HG03135 (cell line): Measurements from ENCODE around the gene CAPN5.
"Not testable (repeated sequence)": the region's sequence is repeated elsewhere in the genome, so short reads cannot be mapped to it uniquely, and the experiment has no call there.

Experiments
- ATAC-seq: cut with Tn5 transposase; IDR thresholded peaks from one replicate; pipeline ENCODE4 v1.9.1; 2021; ENCODE audit warnings: mild to moderate bottlenecking, moderate library complexity; ENCODE audit not compliant: unreplicated experiment

CAPN5 gene

DNA sequence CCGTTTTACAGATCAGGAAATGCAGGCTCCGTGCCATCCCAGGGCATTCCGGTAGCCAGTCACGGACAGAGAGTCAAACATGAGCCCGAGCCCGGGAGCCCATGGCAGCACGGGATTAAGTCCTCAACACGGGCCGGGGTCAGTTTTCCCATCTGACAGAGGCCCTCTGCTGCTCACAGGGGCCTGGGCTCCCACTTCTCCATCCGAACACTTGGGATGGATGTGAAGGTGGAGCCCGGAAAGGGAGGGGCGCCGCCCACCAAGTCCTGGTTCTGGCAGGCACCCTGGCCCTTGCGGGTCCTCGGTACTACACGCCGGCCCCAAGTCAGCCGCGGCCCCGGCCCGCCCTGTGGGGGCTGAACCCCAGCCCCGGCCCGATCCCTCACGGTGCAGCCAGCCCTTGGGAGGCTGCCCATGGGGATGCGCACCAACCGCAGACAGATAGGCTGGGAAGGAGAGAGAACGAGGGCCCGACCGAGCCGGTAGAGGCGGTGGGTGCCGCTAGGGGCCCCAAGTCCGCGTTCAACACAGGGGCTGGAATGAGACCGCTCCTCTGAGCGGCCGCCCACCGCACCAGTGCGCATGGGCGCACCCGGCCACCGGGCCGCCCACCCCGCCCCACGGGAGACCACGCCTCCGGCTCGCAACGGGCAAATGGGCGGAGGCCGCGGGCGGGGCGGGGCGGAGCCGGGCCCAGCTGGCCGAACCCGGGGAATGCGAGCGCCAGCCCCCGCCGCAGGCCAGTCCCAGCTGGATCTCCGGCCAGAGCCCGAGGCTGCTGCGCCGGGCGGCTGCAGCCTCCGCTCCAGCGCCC, at the start of gene CAPN5:
TSS of gene CAPN5 (plus strand) at position 743 of the 814 bp plus-strand sequence. CDS start 17,916 bp downstream, outside the sequence.
- ATAC-seq = peak; percentile 86

DNA sequence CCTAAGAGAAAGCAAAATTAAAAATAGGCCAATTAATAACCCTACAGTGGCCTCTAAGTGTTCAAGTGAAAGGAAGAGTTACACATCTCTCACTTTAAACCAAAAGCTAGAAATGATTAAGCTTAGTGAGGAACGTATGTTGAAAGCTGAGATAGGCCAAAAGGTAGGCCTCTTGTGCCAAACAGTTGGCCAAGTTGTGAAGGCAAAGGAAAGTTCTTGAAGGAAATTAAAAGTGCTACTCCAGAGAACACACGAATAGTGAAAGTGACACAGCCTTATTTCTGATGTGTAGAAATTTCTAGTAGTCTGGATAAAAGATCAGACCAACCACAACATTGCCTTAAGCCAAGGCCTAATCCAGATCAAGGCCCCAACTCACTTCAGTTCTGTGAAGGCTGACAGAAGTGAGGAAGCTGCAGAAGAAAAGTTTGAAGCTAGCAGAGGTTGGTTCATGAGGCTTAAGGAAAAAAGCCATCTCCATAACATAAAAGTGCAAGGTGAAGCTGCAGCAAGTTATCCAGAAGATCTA, 48.3 kb upstream of the CAPN5 start:
- not testable (repeated sequence) for ATAC-seq

DNA sequence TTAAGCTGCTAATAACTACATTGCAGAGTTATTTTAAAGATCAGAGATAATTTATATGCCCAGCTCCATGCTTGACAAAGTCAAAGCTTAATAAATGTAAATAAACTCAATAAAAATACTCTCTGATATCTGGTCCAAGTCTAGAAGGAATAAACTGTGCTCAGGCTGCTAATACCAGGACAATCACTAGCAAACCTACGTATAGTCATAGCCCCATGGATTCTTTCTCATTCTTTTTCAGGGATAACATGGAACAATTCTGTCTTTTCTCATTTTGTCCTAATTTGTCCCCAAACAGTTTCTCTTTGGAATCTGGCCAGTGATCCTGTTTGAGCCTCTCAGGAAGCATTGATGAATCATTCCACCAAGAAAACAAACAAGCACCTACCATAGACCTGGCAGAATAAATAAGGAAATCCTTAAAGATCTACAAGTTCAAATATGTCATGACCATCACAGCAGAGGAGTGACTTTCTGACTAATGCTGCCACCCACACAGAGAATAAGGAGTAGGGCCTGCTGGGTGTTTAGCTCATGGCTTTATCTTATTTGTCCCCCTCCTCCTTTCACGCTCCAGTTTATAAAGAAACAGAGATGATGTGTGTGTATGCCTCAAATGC, 46.7 kb upstream of the CAPN5 start:
- ATAC-seq = no peak

DNA sequence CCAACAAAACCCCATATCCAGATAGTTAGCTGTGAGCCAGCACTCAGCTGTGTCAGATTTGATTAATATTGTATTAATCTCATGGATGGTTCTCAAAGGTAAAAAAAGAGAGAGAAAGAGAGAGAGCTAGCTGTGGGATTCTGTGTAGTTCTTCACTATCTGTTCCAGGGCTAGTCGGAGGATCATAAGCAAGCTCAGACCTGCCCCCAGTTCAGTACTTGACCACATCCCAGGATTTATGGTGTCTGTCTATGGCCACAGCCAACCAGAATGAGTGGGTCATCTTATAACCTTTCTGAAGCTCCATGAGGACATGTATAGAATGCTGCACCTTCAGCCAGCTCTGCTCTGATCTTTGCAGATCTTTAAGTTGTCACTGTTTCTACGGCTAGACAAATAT, 46.0 kb upstream of the CAPN5 start:
- no peak for ATAC-seq

DNA sequence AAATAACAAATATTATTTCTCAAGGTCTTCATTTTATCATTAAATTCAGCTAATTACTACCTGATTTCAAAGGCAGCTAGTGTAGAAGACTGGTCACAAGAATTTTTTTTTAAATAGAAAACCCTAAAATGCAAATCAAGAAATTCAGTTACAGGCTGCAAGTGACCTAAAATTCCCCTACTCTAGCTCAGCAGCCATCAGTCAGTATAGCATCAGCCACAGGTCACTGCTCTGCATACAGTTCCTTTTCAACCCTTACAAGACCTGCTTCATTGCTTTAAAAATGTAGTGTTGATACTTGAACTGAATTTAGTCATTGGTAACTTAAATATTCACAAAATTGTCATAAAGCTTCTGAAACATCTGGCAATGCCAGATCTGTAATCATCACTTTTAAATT, 42.0 kb upstream of the CAPN5 start:
- no peak for ATAC-seq

DNA sequence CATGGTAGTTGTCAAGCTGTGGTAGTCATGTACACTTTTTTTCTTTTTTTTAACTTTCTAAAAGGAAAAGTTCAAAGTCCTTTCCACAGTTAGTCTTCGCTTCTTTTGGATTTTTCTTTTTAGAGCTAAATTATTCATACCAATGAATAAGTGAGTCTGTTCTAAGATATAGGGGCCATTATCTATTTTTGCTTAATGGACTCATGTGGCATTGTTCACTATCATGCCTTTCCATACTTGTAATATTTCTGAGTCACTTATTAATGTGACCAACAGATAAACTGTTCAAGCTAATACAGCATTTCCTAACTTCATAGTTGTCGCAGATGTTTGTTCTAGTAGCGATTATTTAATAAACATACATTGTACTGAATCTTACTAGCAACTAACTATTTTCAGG, 40.5 kb upstream of the CAPN5 start:
- no peak for ATAC-seq

DNA sequence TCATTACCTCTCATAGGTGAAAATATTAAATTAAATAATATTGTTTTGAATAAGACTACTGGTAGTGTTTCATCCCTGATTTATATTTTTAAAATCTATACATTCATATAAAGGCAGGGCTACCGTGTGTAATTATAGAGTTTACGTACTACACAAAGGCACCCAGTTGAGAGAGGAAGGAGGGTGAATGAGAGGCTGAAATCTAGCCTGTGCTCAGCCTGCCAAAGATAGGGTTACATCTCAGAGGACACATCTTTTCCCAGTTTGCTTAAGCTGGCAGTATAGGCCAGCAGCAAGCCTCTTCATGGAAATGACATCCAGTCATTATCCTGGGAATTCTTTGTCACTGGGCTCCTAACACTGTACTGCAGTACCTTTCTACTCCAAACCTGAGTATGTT, 40.0 kb upstream of the CAPN5 start:
- no peak for ATAC-seq

DNA sequence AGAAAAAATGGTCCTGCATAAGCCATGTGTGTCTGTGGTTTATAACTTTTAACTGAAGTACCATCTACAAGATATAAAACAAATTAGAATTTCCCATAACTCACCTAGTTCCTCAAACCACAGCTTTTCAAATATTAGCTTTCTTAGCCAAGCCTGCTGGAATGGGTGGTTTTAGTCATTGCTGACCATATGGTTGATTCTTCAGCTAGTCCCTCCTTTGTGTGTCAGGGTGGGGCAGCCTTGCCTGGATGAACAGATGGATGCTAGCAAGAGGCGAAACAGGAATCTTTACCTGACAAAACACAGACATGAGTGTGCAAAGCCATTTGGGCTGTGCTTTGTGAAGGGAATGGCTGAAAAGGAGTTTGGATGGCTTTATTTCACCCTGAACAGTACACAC, 39.5 kb upstream of the CAPN5 start:
- no peak for ATAC-seq

DNA sequence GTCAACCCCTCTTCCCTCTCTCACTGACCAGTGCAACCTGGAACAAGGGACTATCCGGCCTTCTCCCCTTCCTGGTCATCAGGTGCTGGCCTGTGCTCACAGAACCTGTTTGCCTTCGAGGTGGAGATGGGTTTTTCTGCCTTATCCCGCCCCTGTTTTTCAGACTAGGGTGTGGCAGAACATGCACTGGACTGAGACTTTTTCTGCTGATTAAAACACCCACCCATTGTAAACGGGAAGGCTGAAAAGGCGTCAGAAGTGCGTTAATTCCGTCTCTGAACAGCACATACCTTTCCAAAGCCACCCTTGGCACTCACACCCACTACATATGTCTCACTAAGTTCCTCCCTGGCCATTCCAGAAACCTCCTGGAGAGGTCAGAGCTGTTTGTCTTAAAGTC, 36.9 kb upstream of the CAPN5 start:
- ATAC-seq = no peak

DNA sequence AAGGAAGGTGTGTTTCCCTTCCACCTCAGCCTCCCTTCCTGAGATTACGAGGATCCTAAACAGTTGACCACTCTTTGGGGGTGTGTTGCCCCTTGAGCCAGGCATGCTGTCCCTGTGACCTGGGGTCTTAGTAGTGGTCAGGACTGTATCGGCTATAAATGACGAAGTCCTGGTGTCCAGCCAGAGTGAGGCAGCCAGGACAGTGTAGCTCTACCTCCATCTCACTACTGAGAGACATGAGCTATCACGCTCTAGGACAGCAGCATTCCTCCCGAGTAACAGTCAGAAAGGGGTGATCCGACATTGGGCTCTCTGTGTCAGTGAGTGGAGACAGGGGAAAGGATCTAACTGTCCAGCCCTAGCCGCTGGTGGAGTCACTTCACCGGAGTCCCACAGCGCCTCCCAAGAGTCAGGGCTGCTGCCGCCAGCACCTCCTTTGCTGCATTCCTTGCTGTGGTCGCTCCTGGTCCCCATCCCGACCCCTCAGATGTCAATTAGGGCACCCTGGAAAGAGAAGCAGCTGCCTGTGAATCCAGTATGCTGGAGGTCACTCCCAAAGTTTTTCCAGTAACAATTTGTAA, 35.8 kb upstream of the CAPN5 start:
- no peak for ATAC-seq

DNA sequence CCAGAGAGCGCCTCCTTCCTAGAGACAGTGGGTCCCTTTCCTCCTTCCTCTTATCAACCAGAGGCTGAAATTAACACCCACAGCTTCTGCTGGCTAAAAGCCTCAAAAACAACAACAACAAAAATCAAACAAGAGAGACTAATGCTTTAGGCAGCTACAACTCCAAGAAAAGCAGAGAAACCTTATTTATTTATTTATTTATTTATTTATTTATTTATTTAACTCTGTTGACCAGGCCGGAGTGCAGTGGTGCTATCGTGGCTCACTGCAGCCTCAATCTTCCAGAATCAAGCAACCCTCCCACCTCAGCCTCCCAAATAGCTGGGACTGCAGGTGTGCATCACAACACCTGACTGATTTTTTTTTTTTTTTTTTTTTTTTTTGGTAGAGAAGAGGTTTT, 35.2 kb upstream of the CAPN5 start:
- ATAC-seq = no peak

DNA sequence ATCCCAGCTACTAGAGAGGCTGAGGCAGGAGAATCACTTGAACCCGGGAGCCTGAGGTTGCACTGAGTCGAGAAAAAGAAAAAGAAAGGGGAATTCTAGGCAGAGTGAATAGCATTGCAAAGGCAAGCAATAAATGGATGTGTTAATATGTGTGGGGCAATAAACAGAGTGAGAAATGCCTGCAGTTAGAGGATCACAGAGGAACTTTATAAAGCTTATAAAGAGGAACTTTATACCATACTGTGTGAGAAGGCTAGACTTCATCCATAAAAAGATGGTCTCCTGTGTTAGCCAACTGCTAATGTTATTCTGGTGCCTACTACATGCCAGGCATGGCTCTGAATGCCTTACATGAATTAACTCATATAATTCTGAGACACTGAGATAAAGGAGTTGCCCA, 31.7 kb upstream of the CAPN5 start:
- ATAC-seq = no peak

DNA sequence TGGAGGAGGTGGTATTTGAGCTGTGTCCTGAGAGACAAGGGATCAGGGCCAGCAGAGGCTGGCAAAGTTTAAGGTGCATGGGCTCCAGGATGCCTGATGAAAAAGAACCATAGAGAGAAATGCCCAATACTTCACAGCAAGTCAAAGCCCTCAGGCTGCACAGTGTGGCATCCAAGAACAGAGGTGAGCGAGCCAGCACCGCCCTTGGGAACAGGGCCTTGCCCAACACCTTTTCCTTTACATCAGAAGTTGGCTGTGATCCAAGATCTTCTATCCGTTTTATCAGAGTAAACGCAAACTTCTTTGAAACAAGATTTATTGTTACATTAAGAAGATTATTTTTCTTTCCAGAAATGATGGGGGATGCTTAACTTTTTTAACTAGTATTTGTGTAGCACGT, 31.2 kb upstream of the CAPN5 start:
- ATAC-seq = no peak

DNA sequence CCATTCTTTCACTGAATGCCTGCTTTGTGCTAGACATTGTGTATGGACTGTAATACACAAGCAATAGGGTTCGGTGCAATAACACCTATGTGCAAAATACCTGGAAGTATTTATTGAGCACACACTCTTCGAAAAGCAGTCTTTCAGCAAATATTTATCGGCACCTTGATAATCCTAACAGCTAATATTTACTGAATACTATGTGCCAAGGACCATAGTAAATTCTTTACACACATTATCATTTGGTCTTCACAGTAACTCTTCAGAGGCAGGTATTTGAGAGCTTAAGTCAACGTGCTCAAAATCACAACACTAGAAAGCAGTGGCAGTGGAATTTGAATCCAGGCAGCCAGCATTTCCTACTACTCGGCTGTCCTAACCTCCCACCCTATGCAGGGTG, 30.4 kb upstream of the CAPN5 start:
- ATAC-seq = no peak

DNA sequence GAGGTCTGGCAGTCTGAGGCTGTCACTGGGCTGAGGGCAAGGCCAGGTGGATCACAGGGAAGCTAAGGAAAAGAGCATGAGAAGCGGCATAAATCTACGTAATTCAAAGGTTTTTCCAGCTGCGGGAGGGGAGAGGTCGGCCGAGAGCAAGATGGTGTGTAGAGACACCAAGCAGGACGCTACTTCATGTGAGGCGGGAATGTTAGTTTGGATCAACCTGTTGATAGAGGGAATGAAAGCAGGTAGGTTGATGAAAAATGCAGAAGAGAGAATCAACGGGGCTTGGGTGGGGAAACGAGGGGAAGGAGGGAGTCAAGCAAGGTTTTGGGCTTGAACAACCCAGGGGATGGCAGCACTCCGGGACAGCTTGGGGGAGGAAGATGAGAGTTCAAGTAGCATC, 29.7 kb upstream of the CAPN5 start:
- ATAC-seq = no peak

DNA sequence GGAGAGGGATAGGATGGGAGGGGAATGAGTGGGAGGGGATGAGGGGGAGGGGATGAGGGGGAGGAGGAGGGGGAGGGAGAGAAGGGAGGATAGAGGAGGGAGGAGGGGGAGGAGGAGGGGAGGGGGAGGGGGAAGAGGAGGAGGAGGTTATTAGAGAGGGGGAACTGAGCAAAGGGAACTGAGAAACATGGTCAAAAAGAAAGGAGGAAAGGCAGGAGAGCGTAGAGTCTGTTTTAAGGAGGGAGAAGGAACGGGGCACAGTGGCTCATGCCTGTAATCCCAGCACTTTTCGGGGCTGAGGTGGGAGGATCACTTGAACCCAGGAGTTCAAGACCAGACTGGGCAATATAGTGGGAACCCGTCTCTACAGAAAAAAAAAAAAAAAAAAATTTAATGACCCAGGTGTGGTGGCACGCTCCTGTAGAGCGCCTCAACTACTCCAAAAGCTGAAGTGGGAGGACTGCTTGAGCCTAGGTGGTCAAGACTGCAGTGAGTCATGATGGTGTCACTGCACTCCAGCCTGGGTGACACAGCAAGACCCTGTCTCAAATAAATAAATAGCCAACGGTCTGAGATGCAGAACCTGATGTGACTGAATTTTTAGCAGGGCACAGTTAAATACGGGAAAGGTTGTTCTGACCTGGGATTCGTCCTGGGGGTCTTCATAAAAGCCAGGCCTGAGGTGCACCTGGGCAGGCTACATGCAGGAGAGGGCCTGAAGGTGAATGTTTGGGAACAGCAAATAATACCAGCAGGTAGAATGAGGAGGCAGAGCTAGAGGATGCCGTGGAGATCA, 28.5 kb upstream of the CAPN5 start:
- ATAC-seq = no peak

DNA sequence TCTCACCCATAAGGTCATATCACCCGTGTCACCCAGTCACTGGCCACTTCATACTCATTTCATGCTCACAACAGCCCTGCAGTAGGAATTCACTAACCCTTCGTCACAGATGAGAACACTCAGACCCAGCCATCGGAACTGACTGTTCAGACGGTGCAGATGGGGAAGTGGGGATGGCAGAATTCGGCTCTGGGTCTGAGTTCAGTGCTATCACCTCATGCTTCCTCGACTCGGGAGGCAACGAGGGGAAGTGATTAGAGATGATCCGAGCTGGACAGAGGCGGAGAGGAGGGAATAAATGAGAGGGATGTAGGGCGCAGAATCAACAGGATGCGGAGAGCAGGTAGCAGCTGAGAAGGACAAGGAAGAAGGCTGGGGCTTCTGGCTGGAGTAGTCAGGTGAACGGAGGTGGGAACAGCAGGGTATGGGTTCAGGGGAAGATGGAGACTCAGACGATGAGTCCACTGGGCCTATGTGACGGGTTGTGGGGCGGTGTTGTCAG, 27.9 kb upstream of the CAPN5 start:
- ATAC-seq = no peak

DNA sequence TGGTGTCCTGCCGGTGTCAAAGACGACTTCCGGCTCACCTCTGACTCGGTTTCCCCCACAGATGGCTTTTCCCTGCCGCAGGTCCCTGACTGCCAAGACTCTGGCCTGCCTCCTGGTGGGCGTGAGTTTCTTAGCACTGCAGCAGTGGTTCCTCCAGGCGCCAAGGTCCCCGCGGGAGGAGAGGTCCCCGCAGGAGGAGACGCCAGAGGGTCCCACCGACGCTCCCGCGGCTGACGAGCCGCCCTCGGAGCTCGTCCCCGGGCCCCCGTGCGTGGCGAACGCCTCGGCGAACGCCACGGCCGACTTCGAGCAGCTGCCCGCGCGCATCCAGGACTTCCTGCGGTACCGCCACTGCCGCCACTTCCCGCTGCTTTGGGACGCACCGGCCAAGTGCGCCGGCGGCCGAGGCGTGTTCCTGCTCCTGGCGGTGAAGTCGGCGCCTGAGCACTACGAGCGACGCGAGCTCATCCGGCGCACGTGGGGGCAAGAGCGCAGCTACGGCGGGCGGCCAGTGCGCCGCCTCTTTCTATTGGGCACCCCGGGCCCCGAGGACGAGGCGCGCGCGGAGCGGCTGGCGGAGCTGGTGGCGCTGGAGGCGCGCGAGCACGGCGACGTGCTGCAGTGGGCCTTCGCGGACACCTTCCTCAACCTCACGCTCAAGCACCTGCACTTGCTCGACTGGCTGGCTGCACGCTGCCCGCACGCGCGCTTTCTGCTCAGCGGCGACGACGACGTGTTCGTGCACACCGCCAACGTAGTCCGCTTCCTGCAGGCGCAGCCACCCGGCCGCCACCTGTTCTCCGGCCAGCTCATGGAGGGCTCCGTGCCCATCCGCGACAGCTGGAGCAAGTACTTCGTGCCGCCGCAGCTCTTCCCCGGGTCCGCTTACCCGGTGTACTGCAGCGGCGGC, 27.0 kb upstream of the CAPN5 start:
- no peak for ATAC-seq

DNA sequence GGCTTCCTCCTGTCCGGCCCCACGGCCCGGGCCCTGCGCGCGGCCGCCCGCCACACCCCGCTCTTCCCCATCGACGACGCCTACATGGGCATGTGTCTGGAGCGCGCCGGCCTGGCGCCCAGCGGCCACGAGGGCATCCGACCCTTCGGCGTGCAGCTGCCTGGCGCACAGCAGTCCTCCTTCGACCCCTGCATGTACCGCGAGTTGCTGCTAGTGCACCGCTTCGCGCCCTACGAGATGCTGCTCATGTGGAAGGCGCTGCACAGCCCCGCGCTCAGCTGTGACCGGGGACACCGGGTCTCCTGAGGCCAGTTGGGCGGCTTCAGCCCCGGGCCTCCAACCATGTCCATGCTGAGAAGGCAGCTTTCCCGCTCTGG, 26.4 kb upstream of the CAPN5 start:
- ATAC-seq = no peak

DNA sequence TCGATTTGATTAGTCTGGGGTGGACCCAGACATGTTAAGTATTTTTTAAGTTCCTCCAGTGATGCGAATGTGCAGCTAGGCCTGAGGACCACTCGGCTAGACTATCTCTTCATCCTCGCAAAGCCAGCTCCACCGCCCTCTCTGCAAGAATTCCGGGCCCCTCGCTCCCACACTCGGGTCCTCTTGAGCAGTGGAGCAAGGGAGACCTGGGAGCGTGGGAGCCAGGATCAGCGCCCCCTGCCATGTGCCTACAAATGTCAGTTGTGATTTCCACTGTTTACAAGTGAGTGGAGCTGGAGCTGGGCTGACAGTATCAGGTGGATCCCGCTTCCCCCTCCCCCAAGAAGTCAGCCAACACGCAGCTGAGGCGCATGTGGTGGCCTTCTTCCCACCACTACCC, 25.9 kb upstream of the CAPN5 start:
- no peak for ATAC-seq
